WTC11 (cell line): Measurements from ENCODE around the gene SOCS2. TPM values are rescaled to one million over a fixed set of nuclear protein-coding genes. Genes with fewer than 3 reads are reported as not detected.

Source experiments
- ATAC-seq: fragments of 200-7000 bp; cut with Tn5 transposase; 2 replicates; pipeline ENCODE4 v1.10.0; 2021; ENCODE audit warnings: mild to moderate bottlenecking, moderate library complexity
- CTCF ChIA-PET: fragments of 300-600 bp; sonication (Branson Sonifier 250); formaldehyde crosslinking; loops from one replicate; lab custom pipeline; 2021; ENCODE audit warnings: antibody characterized with exemption; lab: Charles Lee
- POLR2A ChIA-PET: fragments of 350-600 bp; sonication (Branson Sonifier 250); formaldehyde crosslinking; loops from one replicate; lab custom pipeline; 2021; ENCODE audit warnings: antibody characterized with exemption; lab: Charles Lee
- DNase-seq: peaks from one replicate; pipeline ENCODE4 v3.0.0; 2021; ENCODE audit warnings: low spot score
- H3K27ac Mint-ChIP-seq: 2 replicates; pipeline ENCODE4 v1.8.0; 2021; ENCODE audit warnings: mixed read lengths
- H3K27me3 Mint-ChIP-seq: 2 replicates; pipeline ENCODE4 v1.8.0; 2021; ENCODE audit warnings: low read depth, mild to moderate bottlenecking, moderate library complexity, mixed read lengths
- H3K36me3 Mint-ChIP-seq: 2 replicates; pipeline ENCODE4 v1.8.0; 2021; ENCODE audit warnings: mixed read lengths
- H3K4me1 Mint-ChIP-seq: 2 replicates; pipeline ENCODE4 v1.8.0; 2022; ENCODE audit warnings: mixed read lengths
- H3K4me3 Mint-ChIP-seq: 2 replicates; pipeline ENCODE4 v1.8.0; 2021; ENCODE audit warnings: mild to moderate bottlenecking, moderate library complexity, mixed read lengths
- H3K9me3 Mint-ChIP-seq: 2 replicates; pipeline ENCODE4 v1.8.0; 2021; ENCODE audit warnings: mixed read lengths
- AFF4 ChIP-seq: sonication (generic); formaldehyde crosslinking; IDR thresholded peaks from 2 replicates; pipeline ENCODE4 v1.8.1; 2023; ENCODE audit warnings: mild to moderate bottlenecking, missing genetic modification reagents, borderline replicate concordance
- ATF3 ChIP-seq: sonication (generic); formaldehyde crosslinking; conservative IDR thresholded peaks from 2 replicates; pipeline ENCODE4 v1.8.1; 2022; ENCODE audit warnings: mild to moderate bottlenecking, missing genetic modification reagents
- E2F1 ChIP-seq: sonication (generic); formaldehyde crosslinking; IDR thresholded peaks from 2 replicates; pipeline ENCODE4 v1.8.0; 2022; ENCODE audit warnings: mild to moderate bottlenecking, missing genetic modification reagents
- E2F4 ChIP-seq: sonication (generic); formaldehyde crosslinking; IDR thresholded peaks from 2 replicates; pipeline ENCODE4 v1.8.1; 2022; ENCODE audit warnings: low read depth, mild to moderate bottlenecking, moderate library complexity, missing genetic modification reagents, borderline replicate concordance
- ETV6 ChIP-seq: sonication (generic); formaldehyde crosslinking; IDR thresholded peaks from 2 replicates; pipeline ENCODE4 v1.8.1; 2022; ENCODE audit warnings: mild to moderate bottlenecking, missing genetic modification reagents
- MLX ChIP-seq: sonication (generic); formaldehyde crosslinking; IDR thresholded peaks from 2 replicates; pipeline ENCODE4 v1.8.1; 2023; ENCODE audit warnings: mild to moderate bottlenecking, missing genetic modification reagents, moderate library complexity
- MYBL2 ChIP-seq: sonication (generic); formaldehyde crosslinking; IDR thresholded peaks from 2 replicates; pipeline ENCODE4 v1.8.1; 2023; ENCODE audit warnings: mild to moderate bottlenecking, moderate library complexity, missing genetic modification reagents
- NR2C2 ChIP-seq: sonication (generic); formaldehyde crosslinking; IDR thresholded peaks from 2 replicates; pipeline ENCODE4 v1.8.0; 2022; ENCODE audit warnings: mild to moderate bottlenecking, missing genetic modification reagents
- PRRX2 ChIP-seq: fragments of 250-450 bp; sonication (Bioruptor Pico); IDR thresholded peaks from 2 replicates; pipeline ENCODE4 v1.8.0; 2021; ENCODE audit warnings: mild to moderate bottlenecking
- RORB ChIP-seq: fragments of 250-450 bp; sonication (Bioruptor Pico); IDR thresholded peaks from 2 replicates; pipeline ENCODE4 v1.9.0; 2021; ENCODE audit warnings: mild to moderate bottlenecking
- SMAD3 ChIP-seq: sonication (generic); formaldehyde crosslinking; IDR thresholded peaks from 2 replicates; pipeline ENCODE4 v1.8.0; 2022; ENCODE audit warnings: missing genetic modification reagents, mild to moderate bottlenecking, borderline replicate concordance
- SOX15 ChIP-seq: fragments of 250-450 bp; sonication (Bioruptor Pico); IDR thresholded peaks from 2 replicates; pipeline ENCODE4 v1.9.0; 2021; ENCODE audit warnings: mild to moderate bottlenecking
- TCF7 ChIP-seq: sonication (generic); formaldehyde crosslinking; IDR thresholded peaks from 2 replicates; pipeline ENCODE4 v1.8.0; 2022; ENCODE audit warnings: mild to moderate bottlenecking, low read depth, missing genetic modification reagents, moderate library complexity
- ZNF121 ChIP-seq: sonication (generic); formaldehyde crosslinking; IDR thresholded peaks from 2 replicates; pipeline ENCODE4 v1.8.0; 2023; ENCODE audit warnings: missing genetic modification reagents
- ZNF263 ChIP-seq: sonication (generic); formaldehyde crosslinking; IDR thresholded peaks from 2 replicates; pipeline ENCODE4 v1.8.1; 2022; ENCODE audit warnings: low read depth, mild to moderate bottlenecking, moderate library complexity, missing genetic modification reagents
- ZNF281 ChIP-seq: sonication (generic); formaldehyde crosslinking; IDR thresholded peaks from 2 replicates; pipeline ENCODE4 v1.8.0; 2023; ENCODE audit warnings: mild to moderate bottlenecking, missing genetic modification reagents
- total RNA-seq: library from RNA; stranded (reverse); gene quantifications from 3 replicates; pipeline ENCODE4 v1.2.3, GENCODE V29; 2021
- TF ChIP-seq, protein P1 (sequence below): sonication (generic); formaldehyde crosslinking; IDR thresholded peaks from 2 replicates; pipeline ENCODE4 v1.8.0; 2022; ENCODE audit warnings: mild to moderate bottlenecking, missing genetic modification reagents
- TF ChIP-seq, protein P2 (sequence below): sonication (generic); formaldehyde crosslinking; IDR thresholded peaks from 2 replicates; pipeline ENCODE4 v1.8.1; 2023; ENCODE audit warnings: mild to moderate bottlenecking, missing genetic modification reagents
- TF ChIP-seq, protein P3 (sequence below): fragments of 250-450 bp; sonication (Bioruptor Pico); IDR thresholded peaks from 2 replicates; pipeline ENCODE4 v1.8.0; 2021; ENCODE audit warnings: mild to moderate bottlenecking
- TF ChIP-seq, protein P4 (sequence below): fragments of 250-450 bp; sonication (Bioruptor Pico); IDR thresholded peaks from 2 replicates; pipeline ENCODE4 v1.9.0; 2021; ENCODE audit warnings: moderate library complexity, mild to moderate bottlenecking, inconsistent platforms, borderline replicate concordance

Gene SOCS2
- total RNA-seq, 1 experiment from 2014 or later = 44.4 TPM

DNA sequence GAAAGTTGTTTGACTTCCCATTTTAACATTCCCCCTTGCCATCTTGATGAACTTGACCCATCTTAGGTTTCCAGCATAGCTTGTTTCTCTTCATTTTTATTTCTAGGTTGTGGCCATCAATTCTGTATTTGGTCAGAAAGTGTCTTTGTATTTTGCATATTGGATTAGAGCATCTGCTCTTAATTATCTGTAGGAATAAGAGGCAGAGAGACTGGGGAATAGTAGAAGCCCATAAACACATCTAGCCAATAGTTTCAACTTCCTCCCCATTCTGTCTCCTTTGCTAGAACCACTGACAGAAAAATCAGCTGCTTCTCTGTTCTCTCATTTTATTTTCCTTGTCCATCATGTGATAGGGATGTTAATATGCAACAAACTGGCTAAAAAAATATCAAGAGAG is 8.2 kb downstream of the SOCS2 start:
- Mint-ChIP-seq H3K4me1 (peaks cover 78% of the 10 kb centered on the region), H3K36me3 (peaks cover 12% of the 10 kb centered on the region), H3K9me3 (no peaks in the 10 kb centered on the region), H3K27me3 (no peaks in the 10 kb centered on the region), H3K4me3 (no peak overlapping the region), H3K27ac (no peak overlapping the region)
- CTCF ChIA-PET = interaction anchor here (0.9 kb wide), 1 partner anchor 11 kb away, joined by 5 read pairs; no protein-coding TSS in a partner anchor
- ATAC-seq (no peak), DNase-seq (no peak)
- TF ChIP-seq, protein P1, sequence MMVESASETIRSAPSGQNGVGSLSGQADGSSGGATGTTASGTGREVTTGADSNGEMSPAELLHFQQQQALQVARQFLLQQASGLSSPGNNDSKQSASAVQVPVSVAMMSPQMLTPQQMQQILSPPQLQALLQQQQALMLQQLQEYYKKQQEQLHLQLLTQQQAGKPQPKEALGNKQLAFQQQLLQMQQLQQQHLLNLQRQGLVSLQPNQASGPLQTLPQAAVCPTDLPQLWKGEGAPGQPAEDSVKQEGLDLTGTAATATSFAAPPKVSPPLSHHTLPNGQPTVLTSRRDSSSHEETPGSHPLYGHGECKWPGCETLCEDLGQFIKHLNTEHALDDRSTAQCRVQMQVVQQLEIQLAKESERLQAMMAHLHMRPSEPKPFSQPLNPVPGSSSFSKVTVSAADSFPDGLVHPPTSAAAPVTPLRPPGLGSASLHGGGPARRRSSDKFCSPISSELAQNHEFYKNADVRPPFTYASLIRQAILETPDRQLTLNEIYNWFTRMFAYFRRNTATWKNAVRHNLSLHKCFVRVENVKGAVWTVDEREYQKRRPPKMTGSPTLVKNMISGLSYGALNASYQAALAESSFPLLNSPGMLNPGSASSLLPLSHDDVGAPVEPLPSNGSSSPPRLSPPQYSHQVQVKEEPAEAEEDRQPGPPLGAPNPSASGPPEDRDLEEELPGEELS (CRISPR knock-in tag) = no peak
- no peak for TF ChIP-seq E2F4
- TF ChIP-seq MYBL2 (CRISPR knock-in tag) = no peak
- no peak for TF ChIP-seq ZNF281 (CRISPR knock-in tag)
- TF ChIP-seq RORB (CRISPR knock-in tag) = no peak
- TF ChIP-seq ATF3 = no peak
- TF ChIP-seq PRRX2 (CRISPR knock-in tag) = no peak
- TF ChIP-seq SOX15 (CRISPR knock-in tag) = no peak
- TF ChIP-seq, protein P2, sequence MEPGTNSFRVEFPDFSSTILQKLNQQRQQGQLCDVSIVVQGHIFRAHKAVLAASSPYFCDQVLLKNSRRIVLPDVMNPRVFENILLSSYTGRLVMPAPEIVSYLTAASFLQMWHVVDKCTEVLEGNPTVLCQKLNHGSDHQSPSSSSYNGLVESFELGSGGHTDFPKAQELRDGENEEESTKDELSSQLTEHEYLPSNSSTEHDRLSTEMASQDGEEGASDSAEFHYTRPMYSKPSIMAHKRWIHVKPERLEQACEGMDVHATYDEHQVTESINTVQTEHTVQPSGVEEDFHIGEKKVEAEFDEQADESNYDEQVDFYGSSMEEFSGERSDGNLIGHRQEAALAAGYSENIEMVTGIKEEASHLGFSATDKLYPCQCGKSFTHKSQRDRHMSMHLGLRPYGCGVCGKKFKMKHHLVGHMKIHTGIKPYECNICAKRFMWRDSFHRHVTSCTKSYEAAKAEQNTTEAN (CRISPR knock-in tag) = no peak
- no peak for TF ChIP-seq E2F1
- TF ChIP-seq TCF7 = no peak
- TF ChIP-seq ZNF263 = no peak
- no peak for TF ChIP-seq NR2C2 (CRISPR knock-in tag)
- TF ChIP-seq, protein P3, sequence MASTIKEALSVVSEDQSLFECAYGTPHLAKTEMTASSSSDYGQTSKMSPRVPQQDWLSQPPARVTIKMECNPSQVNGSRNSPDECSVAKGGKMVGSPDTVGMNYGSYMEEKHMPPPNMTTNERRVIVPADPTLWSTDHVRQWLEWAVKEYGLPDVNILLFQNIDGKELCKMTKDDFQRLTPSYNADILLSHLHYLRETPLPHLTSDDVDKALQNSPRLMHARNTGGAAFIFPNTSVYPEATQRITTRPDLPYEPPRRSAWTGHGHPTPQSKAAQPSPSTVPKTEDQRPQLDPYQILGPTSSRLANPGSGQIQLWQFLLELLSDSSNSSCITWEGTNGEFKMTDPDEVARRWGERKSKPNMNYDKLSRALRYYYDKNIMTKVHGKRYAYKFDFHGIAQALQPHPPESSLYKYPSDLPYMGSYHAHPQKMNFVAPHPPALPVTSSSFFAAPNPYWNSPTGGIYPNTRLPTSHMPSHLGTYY (CRISPR knock-in tag) = no peak
- no peak for TF ChIP-seq SMAD3 (CRISPR knock-in tag)
- no peak for TF ChIP-seq ETV6
- no peak for TF ChIP-seq AFF4
- no peak for TF ChIP-seq ZNF121 (CRISPR knock-in tag)
- TF ChIP-seq MLX (CRISPR knock-in tag) = no peak
- TF ChIP-seq, protein P4, sequence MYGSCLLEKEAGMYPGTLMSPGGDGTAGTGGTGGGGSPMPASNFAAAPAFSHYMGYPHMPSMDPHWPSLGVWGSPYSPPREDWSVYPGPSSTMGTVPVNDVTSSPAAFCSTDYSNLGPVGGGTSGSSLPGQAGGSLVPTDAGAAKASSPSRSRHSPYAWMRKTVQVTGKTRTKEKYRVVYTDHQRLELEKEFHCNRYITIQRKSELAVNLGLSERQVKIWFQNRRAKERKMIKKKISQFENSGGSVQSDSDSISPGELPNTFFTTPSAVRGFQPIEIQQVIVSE = no peak
- POLR2A ChIA-PET = no interaction called here
